ENCODE data around the gene ABTB1. TPM values are rescaled to one million over a fixed set of nuclear protein-coding genes. Genes with fewer than 3 reads are reported as not detected.
A peak's percentile ranks its signal among the peaks of the same experiment; 100 is the strongest.

ABTB1 gene
- total RNA-seq: 10 to 100 TPM in 1 of 2 experiments, 1 to 10 TPM in 1; 9.7 to 10.6 TPM

GRCh38 chr3:127672429-127673190 is at the start of gene ABTB1:
TSS of gene ABTB1 (plus strand) at chr3:127672952. CDS start at chr3:127673026, 74 bp downstream.
- DNase-seq: peak; percentile 91
- ChIA-PET POLR2A (interaction anchor here (0.7 to 1.7 kb wide), 13 partner anchors 9 to 177 kb away, joined by 3 to 7 read pairs (median 4); partner anchors contain the start of genes PODXL2 and TPRA1), CTCF (interaction anchor here (1.6 to 2.4 kb wide), 2 partner anchors 10 to 21 kb away, joined by 4 to 8 read pairs; no protein-coding TSS in a partner anchor)
- no peak for TF ChIP-seq CTCF (IDR thresholded peaks at IDR 0.05)
- Mint-ChIP-seq H3K4me3 (peak within 1 kb of the TSS; percentile 89), H3K4me1 (ENCODE audit: low read depth) (peaks cover 19% of the 10 kb centered on the region), H3K36me3 (ENCODE audit: low read depth) (no peaks in the 10 kb centered on the region), H3K27ac (peak within 1 kb of the TSS; percentile 98), H3K27me3 (no peaks in the 10 kb centered on the region), H3K9me3 (no peaks in the 10 kb centered on the region)
- intact Hi-C loops (cut with micrococcal nuclease): no loop called here
- peak; percentile 91 for ATAC-seq

- H3K27me3 Mint-ChIP-seq: peaks cover 16% of the 10 kb centered on the region
- peaks cover 1% of the 10 kb centered on the region for H3K9me3 Mint-ChIP-seq
- no peak overlapping the region for H3K4me3 Mint-ChIP-seq
- ATAC-seq: no peak
- CTCF ChIA-PET: interaction anchor here (2.4 kb wide), 1 partner anchor 76 kb away, joined by 8 read pairs; no protein-coding TSS in a partner anchor
- H3K4me1 Mint-ChIP-seq (ENCODE audit: low read depth): peaks cover 21% of the 10 kb centered on the region
- POLR2A ChIA-PET: interaction anchor here (1.1 to 3.7 kb wide), 3 partner anchors 18 to 25 kb away, joined by 3 to 11 read pairs (median 4); partner anchors contain the start of gene MCM2
- peaks cover 28% of the 10 kb centered on the region for H3K36me3 Mint-ChIP-seq (ENCODE audit: low read depth)
- H3K27ac Mint-ChIP-seq: no peak overlapping the region
- DNase-seq: no peak
- no peak for TF ChIP-seq CTCF (IDR thresholded peaks at IDR 0.05)
- intact Hi-C loops (cut with micrococcal nuclease): no loop called here
These were observed 48.7 kb upstream of the ABTB1 start for GRCh38 chr3:127624063-127624462.

GRCh38 chr3:127625821-127626220 is 46.9 kb upstream of the ABTB1 start:
- intact Hi-C loops (cut with micrococcal nuclease): no loop called here
- CTCF ChIA-PET: interaction anchor here (2.4 to 3.0 kb wide), 2 partner anchors 51 to 78 kb away, joined by 8 to 15 read pairs; no protein-coding TSS in a partner anchor

GRCh38 chr3:127628426-127628787 is 44.3 kb upstream of the ABTB1 start:
- Mint-ChIP-seq H3K9me3 (peaks cover 1% of the 10 kb centered on the region), H3K4me3 (peak overlapping the region; percentile 60), H3K27me3 (peaks cover 30% of the 10 kb centered on the region), H3K4me1 (ENCODE audit: low read depth) (peaks cover 30% of the 10 kb centered on the region), H3K27ac (no peak overlapping the region), H3K36me3 (ENCODE audit: low read depth) (peaks cover 2% of the 10 kb centered on the region)
- ChIA-PET CTCF (interaction anchor here (0.8 to 3.0 kb wide), 3 partner anchors 23 to 53 kb away, joined by 3 to 15 read pairs (median 5); no protein-coding TSS in a partner anchor), POLR2A (interaction anchor here (0.8 to 4.2 kb wide), 5 partner anchors 11 to 44 kb away, joined by 3 to 19 read pairs (median 4); partner anchors contain the start of genes ABTB1 and MCM2)
- DNase-seq (no peak), ATAC-seq (no peak)
- TF ChIP-seq CTCF (IDR thresholded peaks at IDR 0.05): no peak
- intact Hi-C loops (cut with micrococcal nuclease): no loop called here

More at GRCh38 chr3:127625821-127626220, 46.9 kb upstream of the ABTB1 start:
- TF ChIP-seq CTCF (IDR thresholded peaks at IDR 0.05): no peak
- DNase-seq: no peak
- H3K4me1 Mint-ChIP-seq (ENCODE audit: low read depth): peaks cover 30% of the 10 kb centered on the region
- H3K27ac Mint-ChIP-seq: no peak overlapping the region
- peaks cover 1% of the 10 kb centered on the region for H3K9me3 Mint-ChIP-seq
- POLR2A ChIA-PET: interaction anchor here (0.6 to 4.2 kb wide), 3 partner anchors 27 to 58 kb away, joined by 3 to 19 read pairs (median 11); partner anchors contain the start of gene MCM2
- no peak for ATAC-seq
- no peak overlapping the region for H3K4me3 Mint-ChIP-seq
- H3K27me3 Mint-ChIP-seq: peaks cover 26% of the 10 kb centered on the region
- H3K36me3 Mint-ChIP-seq (ENCODE audit: low read depth): peaks cover 19% of the 10 kb centered on the region
